Gastrocnemius medialis (tissue), 4 donors: ENCODE measurements around the gene GCH1.

ENCODE experiments used
- POLR2A ChIP-seq, 2 donors: fragments of 450-650 bp; IDR thresholded peaks; one replicate each; pipeline ENCODE4 v1.6.1; 2017; ENCODE audit warnings: antibody characterized with exemption in 2 of 2, mild to moderate bottlenecking in 2 of 2, moderate library complexity in 2 of 2
- TF ChIP-seq, protein P1 (sequence below), 5 experiments: fragments of 450-650 bp in 3 of 5; fragments of 200-600 bp in 2 of 5; sonication (generic) in 2 of 5; IDR thresholded peaks in 4 of 5; conservative IDR thresholded peaks in 1 of 5; 1 replicate in 4 of 5; 2 replicates in 1 of 5; pipeline ENCODE4 v1.5.1; 2016 to 2019; ENCODE audit warnings: antibody characterized with exemption in 5 of 5, mild to moderate bottlenecking in 3 of 5, moderate library complexity in 3 of 5

DNA sequence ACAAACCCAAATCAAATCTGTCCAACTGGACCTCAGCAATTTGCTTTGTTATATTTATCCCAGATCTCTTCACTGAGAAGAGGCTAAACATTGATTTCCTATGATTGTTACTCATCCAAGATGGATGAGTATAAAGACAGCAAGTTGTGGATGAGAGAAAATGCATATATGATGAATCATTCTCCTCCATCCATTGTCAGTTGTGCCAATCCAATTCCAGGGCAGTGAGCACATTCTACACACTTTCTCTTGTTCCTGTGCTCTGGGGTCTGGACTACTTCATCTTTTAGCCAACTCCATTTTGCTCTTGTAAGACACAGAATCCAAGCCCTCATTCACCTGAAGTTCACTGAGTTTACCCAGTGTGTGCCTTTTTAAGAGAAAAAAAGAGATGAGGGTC, 105.7 kb downstream of the GCH1 start:
- no peak for TF ChIP-seq POLR2A (IDR thresholded peaks at IDR 0.05)
- TF ChIP-seq, protein P1, sequence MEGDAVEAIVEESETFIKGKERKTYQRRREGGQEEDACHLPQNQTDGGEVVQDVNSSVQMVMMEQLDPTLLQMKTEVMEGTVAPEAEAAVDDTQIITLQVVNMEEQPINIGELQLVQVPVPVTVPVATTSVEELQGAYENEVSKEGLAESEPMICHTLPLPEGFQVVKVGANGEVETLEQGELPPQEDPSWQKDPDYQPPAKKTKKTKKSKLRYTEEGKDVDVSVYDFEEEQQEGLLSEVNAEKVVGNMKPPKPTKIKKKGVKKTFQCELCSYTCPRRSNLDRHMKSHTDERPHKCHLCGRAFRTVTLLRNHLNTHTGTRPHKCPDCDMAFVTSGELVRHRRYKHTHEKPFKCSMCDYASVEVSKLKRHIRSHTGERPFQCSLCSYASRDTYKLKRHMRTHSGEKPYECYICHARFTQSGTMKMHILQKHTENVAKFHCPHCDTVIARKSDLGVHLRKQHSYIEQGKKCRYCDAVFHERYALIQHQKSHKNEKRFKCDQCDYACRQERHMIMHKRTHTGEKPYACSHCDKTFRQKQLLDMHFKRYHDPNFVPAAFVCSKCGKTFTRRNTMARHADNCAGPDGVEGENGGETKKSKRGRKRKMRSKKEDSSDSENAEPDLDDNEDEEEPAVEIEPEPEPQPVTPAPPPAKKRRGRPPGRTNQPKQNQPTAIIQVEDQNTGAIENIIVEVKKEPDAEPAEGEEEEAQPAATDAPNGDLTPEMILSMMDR (IDR thresholded peaks at IDR 0.05 in 4 of 5, conservative IDR thresholded peaks at IDR 0.05 in 1 of 5): no peak
